CD14-positive monocyte (primary cell): ENCODE results near the gene NR2F6. TPM values are rescaled to one million over a fixed set of nuclear protein-coding genes. Genes with fewer than 3 reads are reported as not detected.
A peak's percentile ranks its signal among the peaks of the same experiment; 100 is the strongest.

Source experiments
- DNase-seq, 3 donors: peaks; one replicate each; pipeline ENCODE4 v3.0.0-alpha.2; 2011 to 2022
- H2AFZ ChIP-seq: 2 replicates; pipeline ENCODE4 v1.6.0; 2012; ENCODE audit warnings: mild to moderate bottlenecking, low read depth, low read length, inconsistent platforms; ENCODE audit not compliant: insufficient read depth, poor library complexity, severe bottlenecking
- H3K27ac ChIP-seq, 2 donors: 1 replicate in 1 of 2; 2 replicates in 1 of 2; pipeline ENCODE4 v1.5.1; 2012 to 2013; ENCODE audit warnings: low read length in 2 of 2, control low read depth in 1 of 2, inconsistent platforms in 1 of 2, low read depth in 1 of 2, mild to moderate bottlenecking in 1 of 2
- H3K27me3 ChIP-seq, 2 donors: one replicate each; pipeline versions ENCODE4 v1.6.0 to v1.6.1; 2011 to 2013; ENCODE audit warnings: low read length in 2 of 2; ENCODE audit not compliant: control insufficient read depth in 2 of 2, insufficient read depth in 2 of 2
- H3K36me3 ChIP-seq, 2 donors: replicated peaks in 1 of 2; 1 replicate in 1 of 2; 2 replicates in 1 of 2; pipeline versions ENCODE4 v1.5.1 to v1.6.1; 2012 to 2013; ENCODE audit warnings: low read length in 2 of 2, control low read depth in 1 of 2, inconsistent platforms in 1 of 2, mild to moderate bottlenecking in 1 of 2; ENCODE audit not compliant: insufficient read depth in 2 of 2, control insufficient read depth in 1 of 2
- H3K4me1 ChIP-seq, 2 donors: 1 replicate in 1 of 2; 2 replicates in 1 of 2; pipeline versions ENCODE4 v1.5.1 to v1.6.1; 2012 to 2013; ENCODE audit warnings: low read length in 2 of 2, control low read depth in 1 of 2, inconsistent platforms in 1 of 2, mild to moderate bottlenecking in 1 of 2, moderate library complexity in 1 of 2; ENCODE audit not compliant: insufficient read depth in 2 of 2, control insufficient read depth in 1 of 2
- H3K4me2 ChIP-seq: replicated peaks from 2 replicates; pipeline ENCODE3; 2012; ENCODE audit warnings: low read length, moderate library complexity, mild to moderate bottlenecking; ENCODE audit not compliant: poor library complexity, severe bottlenecking; ENCODE audit errors: extremely low read depth
- H3K4me3 ChIP-seq, 3 experiments: fragments of 200-600 bp in 1 of 3; sonication (generic) in 1 of 3; replicated peaks in 1 of 3; 1 replicate in 2 of 3; 2 replicates in 1 of 3; pipeline ENCODE4 v1.5.1; 2011 to 2013; ENCODE audit warnings: low read length in 3 of 3, mild to moderate bottlenecking in 3 of 3, control low read depth in 2 of 3, low read depth in 2 of 3, inconsistent platforms in 1 of 3, moderate library complexity in 1 of 3
- H3K79me2 ChIP-seq: 2 replicates; pipeline ENCODE4 v1.6.0; 2012; ENCODE audit warnings: mild to moderate bottlenecking, control low read depth, inconsistent platforms, low read length, moderate library complexity; ENCODE audit not compliant: insufficient read depth
- H3K9ac ChIP-seq: 2 replicates; pipeline ENCODE4 v1.6.0; 2017; ENCODE audit warnings: low read length, mild to moderate bottlenecking; ENCODE audit not compliant: insufficient read depth, poor library complexity, severe bottlenecking
- H3K9me3 ChIP-seq, 2 donors: replicated peaks in 1 of 2; 1 replicate in 1 of 2; 2 replicates in 1 of 2; pipeline versions ENCODE4 v1.5.1 to v1.6.1; 2012 to 2013; ENCODE audit warnings: low read length in 2 of 2, control low read depth in 1 of 2; ENCODE audit not compliant: control insufficient read depth in 1 of 2, insufficient read depth in 1 of 2
- H4K20me1 ChIP-seq: 2 replicates; pipeline ENCODE4 v1.6.0; 2012; ENCODE audit warnings: mild to moderate bottlenecking, low read length, control low read depth, moderate library complexity; ENCODE audit not compliant: insufficient read depth
- H3K27ac Mint-ChIP-seq, 7 donors: one replicate each; pipeline ENCODE4 v1.8.0; 2020; ENCODE audit warnings: mild to moderate bottlenecking in 7 of 7, mixed read lengths in 7 of 7, moderate library complexity in 6 of 7, inconsistent platforms in 2 of 7
- H3K27me3 Mint-ChIP-seq, 3 donors: one replicate each; pipeline ENCODE4 v1.8.0; 2021 to 2022; ENCODE audit warnings: low read depth in 3 of 3, mild to moderate bottlenecking in 3 of 3, mixed read lengths in 3 of 3, moderate library complexity in 3 of 3, inconsistent platforms in 1 of 3
- H3K36me3 Mint-ChIP-seq, 2 donors: one replicate each; pipeline ENCODE4 v1.8.0; 2020; ENCODE audit warnings: mixed read lengths in 2 of 2, inconsistent platforms in 1 of 2, mild to moderate bottlenecking in 1 of 2
- H3K4me1 Mint-ChIP-seq: one replicate; pipeline ENCODE4 v1.8.0; 2020; ENCODE audit warnings: mild to moderate bottlenecking, mixed read lengths
- H3K4me3 Mint-ChIP-seq, 2 donors: one replicate each; pipeline ENCODE4 v1.8.0; 2020; ENCODE audit warnings: mild to moderate bottlenecking in 2 of 2, mixed read lengths in 2 of 2, moderate library complexity in 1 of 2
- H3K9me3 Mint-ChIP-seq, 7 donors: one replicate each; pipeline ENCODE4 v1.8.0; 2020 to 2022; ENCODE audit warnings: mixed read lengths in 7 of 7, mild to moderate bottlenecking in 6 of 7, moderate library complexity in 6 of 7, inconsistent platforms in 2 of 7
- WGBS: methylation state at CpG from one replicate; pipeline ENCODE4 v1.1.5; 2013; ENCODE audit warnings: missing lambda C conversion rate; ENCODE audit not compliant: insufficient coverage; 5-methylcytosine and 5-hydroxymethylcytosine counted together
- intact Hi-C, 2 donors: fragments of 100-400 bp; cut with micrococcal nuclease; formaldehyde crosslinking; loops; one replicate each; pipeline versions ENCODE4 v1.15.0 to v1.15.1; 2023
- polyA plus RNA-seq, 3 donors: library from polyadenylated mRNA; depleted of rRNA in 1 of 3; unstranded in 2 of 3; stranded (reverse) in 1 of 3; fragments of 300-500 nt in 2 of 3; fragments of >200 nt in 1 of 3; fragmentation: Illumina TruSeq in 2 of 3; gene quantifications; 1 replicate in 2 of 3; 2 replicates in 1 of 3; pipeline ENCODE4 v1.2.3, GENCODE V29; 2012 to 2021
- TF ChIP-seq, protein P1 (sequence below): fragments of 200-600 bp; IDR thresholded peaks from one replicate; pipeline ENCODE4 v1.8.0; 2022; ENCODE audit warnings: antibody characterized with exemption, mild to moderate bottlenecking

Gene NR2F6
- polyA plus RNA-seq, 3 donors: 0.87 to 5.1 (median 1.7) TPM

- H3K9me3 ChIP-seq: no peaks in the 10 kb centered on the region
- H4K20me1 ChIP-seq: peaks cover 4% of the 10 kb centered on the region
- WGBS: 95% methylated on average over 9 of the region's 11 CpGs
- Mint-ChIP-seq H3K4me3 (no peak overlapping the region), H3K9me3 (no peaks in the 10 kb centered on the region), H3K36me3 (peaks cover 10 to 44% of the 10 kb centered on the region in 2 donors), H3K27ac (peak overlapping the region in 2 of 7 donors; percentile 52 to 82), H3K27me3 (peaks cover 0 to 10% (median 0%) of the 10 kb centered on the region in 3 donors), H3K4me1 (peaks cover 8% of the 10 kb centered on the region)
- H3K4me3 ChIP-seq: no peak overlapping the region
- TF ChIP-seq, protein P1, sequence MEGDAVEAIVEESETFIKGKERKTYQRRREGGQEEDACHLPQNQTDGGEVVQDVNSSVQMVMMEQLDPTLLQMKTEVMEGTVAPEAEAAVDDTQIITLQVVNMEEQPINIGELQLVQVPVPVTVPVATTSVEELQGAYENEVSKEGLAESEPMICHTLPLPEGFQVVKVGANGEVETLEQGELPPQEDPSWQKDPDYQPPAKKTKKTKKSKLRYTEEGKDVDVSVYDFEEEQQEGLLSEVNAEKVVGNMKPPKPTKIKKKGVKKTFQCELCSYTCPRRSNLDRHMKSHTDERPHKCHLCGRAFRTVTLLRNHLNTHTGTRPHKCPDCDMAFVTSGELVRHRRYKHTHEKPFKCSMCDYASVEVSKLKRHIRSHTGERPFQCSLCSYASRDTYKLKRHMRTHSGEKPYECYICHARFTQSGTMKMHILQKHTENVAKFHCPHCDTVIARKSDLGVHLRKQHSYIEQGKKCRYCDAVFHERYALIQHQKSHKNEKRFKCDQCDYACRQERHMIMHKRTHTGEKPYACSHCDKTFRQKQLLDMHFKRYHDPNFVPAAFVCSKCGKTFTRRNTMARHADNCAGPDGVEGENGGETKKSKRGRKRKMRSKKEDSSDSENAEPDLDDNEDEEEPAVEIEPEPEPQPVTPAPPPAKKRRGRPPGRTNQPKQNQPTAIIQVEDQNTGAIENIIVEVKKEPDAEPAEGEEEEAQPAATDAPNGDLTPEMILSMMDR: no peak
- H2AFZ ChIP-seq: no peak overlapping the region
- no peaks in the 10 kb centered on the region for H3K27me3 ChIP-seq
- intact Hi-C loops: no loop called here
- DNase-seq: no peak
- H3K4me2 ChIP-seq: no peak overlapping the region
- H3K36me3 ChIP-seq: peaks cover 8 to 27% of the 10 kb centered on the region in 2 donors
- H3K27ac ChIP-seq: no peak overlapping the region
- H3K79me2 ChIP-seq: no peaks in the 10 kb centered on the region
- peaks cover 19 to 20% of the 10 kb centered on the region in 2 donors for H3K4me1 ChIP-seq
- no peak overlapping the region for H3K9ac ChIP-seq
Measured at GRCh38 chr19:17286263-17286662, 40.5 kb upstream of the NR2F6 start.

GRCh38 chr19:17285415-17286135 is 39.9 kb upstream of the NR2F6 start:
- 96% methylated on average over 15 of the region's 18 CpGs for WGBS
- Mint-ChIP-seq H3K4me3 (no peak overlapping the region), H3K36me3 (peaks cover 10 to 37% of the 10 kb centered on the region in 2 donors), H3K27ac (no peak overlapping the region), H3K27me3 (peaks cover 0 to 10% (median 0%) of the 10 kb centered on the region in 3 donors), H3K9me3 (no peaks in the 10 kb centered on the region), H3K4me1 (peaks cover 12% of the 10 kb centered on the region)
- Histone ChIP-seq H3K9me3 (no peaks in the 10 kb centered on the region), H3K9ac (no peak overlapping the region), H3K4me3 (no peak overlapping the region), H4K20me1 (peaks cover 4% of the 10 kb centered on the region), H3K27me3 (no peaks in the 10 kb centered on the region), H3K27ac (no peak overlapping the region), H3K4me2 (no peak overlapping the region), H2AFZ (no peak overlapping the region), H3K4me1 (peaks cover 24 to 25% of the 10 kb centered on the region in 2 donors), H3K36me3 (peaks cover 8 to 27% of the 10 kb centered on the region in 2 donors), H3K79me2 (no peaks in the 10 kb centered on the region)
- intact Hi-C loops: no loop called here
- no peak for DNase-seq
- TF ChIP-seq, protein P1: no peak
